ENCODE measurements around the gene NUP155.
"Not testable (repeated sequence)": the region's sequence is repeated elsewhere in the genome, so short reads cannot be mapped to it uniquely, and the experiment has no call there.

Gene NUP155

GRCh38 chr5:37272511-37272910 is 98.4 kb downstream of the NUP155 start:
- no peak for DNase-seq

- not testable (repeated sequence) for DNase-seq
Measured at GRCh38 chr5:37268100-37268499, 102.8 kb downstream of the NUP155 start.

GRCh38 chr5:37255774-37256358 is 115.0 kb downstream of the NUP155 start:
- DNase-seq = no peak

GRCh38 chr5:37254581-37254980 is 116.3 kb downstream of the NUP155 start:
- no peak for DNase-seq

- DNase-seq = no peak
Measured at GRCh38 chr5:37251665-37252064, 119.2 kb downstream of the NUP155 start.

GRCh38 chr5:37249815-37250164 is 121.1 kb downstream of the NUP155 start:
- no peak for DNase-seq

GRCh38 chr5:37248970-37249814 is 121.7 kb downstream of the NUP155 start, which contains the start of gene CPLANE1:
Gene CPLANE1 (minus strand): TSS chr5:37249376. CDS start chr5:37247698, 1,678 bp downstream.
- DNase-seq = peak; percentile 56

- DNase-seq = no peak
Measured at GRCh38 chr5:37248421-37248969, 122.4 kb downstream of the NUP155 start.

GRCh38 chr5:37247496-37247895 is 123.4 kb downstream of the NUP155 start:
- DNase-seq = no peak

GRCh38 chr5:37247036-37247435 is 123.9 kb downstream of the NUP155 start:
- no peak for DNase-seq
